ENCODE data around the gene LGR4. TPM values are rescaled to one million over a fixed set of nuclear protein-coding genes. Genes with fewer than 3 reads are reported as not detected.

Gene LGR4
- polyA plus RNA-seq, 4 donors: 5.9 to 77.6 (median 15.3) TPM

GRCh38 chr11:27497284-27497866 lies 24.8 kb upstream of the LGR4 start:
- Histone ChIP-seq H3K4me3 (ENCODE audit: low read depth in 1 of 3, low read length in 3 of 3) (no peak overlapping the region), H3K27me3 (ENCODE audit: control insufficient read depth in 3 of 3, insufficient read depth in 3 of 3, low read length in 3 of 3) (no peaks in the 10 kb centered on the region), H3K36me3 (ENCODE audit: control insufficient read depth in 3 of 3, insufficient read depth in 2 of 3, low read depth in 1 of 3, low read length in 3 of 3) (peaks cover 2 to 20% (median 4%) of the 10 kb centered on the region in 3 donors), H3K9me3 (ENCODE audit: control insufficient read depth in 2 of 2, insufficient read depth in 1 of 2, low read depth in 1 of 2, low read length in 1 of 2) (no peaks in the 10 kb centered on the region), H3K4me1 (ENCODE audit: control insufficient read depth in 3 of 3, insufficient read depth in 2 of 3, low read depth in 1 of 3, low read length in 2 of 3) (no peaks in the 10 kb centered on the region), H3K27ac (ENCODE audit: low read depth in 1 of 3, low read length in 2 of 3) (no peak overlapping the region)
- FAIRE-seq (no peak), DNase-seq (peak; percentile 13 to 33)

- DNase-seq (no peak), FAIRE-seq (no peak)
- no peaks in the 10 kb centered on the region for H3K4me1 ChIP-seq (ENCODE audit: control insufficient read depth in 3 of 3, insufficient read depth in 2 of 3, low read depth in 1 of 3, low read length in 2 of 3)
- H3K36me3 ChIP-seq (ENCODE audit: control insufficient read depth in 3 of 3, insufficient read depth in 2 of 3, low read depth in 1 of 3, low read length in 3 of 3): peaks cover 2 to 21% (median 7%) of the 10 kb centered on the region in 3 donors
- H3K27me3 ChIP-seq (ENCODE audit: control insufficient read depth in 3 of 3, insufficient read depth in 3 of 3, low read length in 3 of 3): no peaks in the 10 kb centered on the region
- H3K27ac ChIP-seq (ENCODE audit: low read depth in 1 of 3, low read length in 2 of 3): no peak overlapping the region
- no peak overlapping the region for H3K4me3 ChIP-seq (ENCODE audit: low read depth in 1 of 3, low read length in 3 of 3)
- 67 to 88% (median 69%) methylated on average over 1 of the region's 1 CpG for whole genome bisulfite sequencing, 3 donors
- no peaks in the 10 kb centered on the region for H3K9me3 ChIP-seq (ENCODE audit: control insufficient read depth in 2 of 2, insufficient read depth in 1 of 2, low read depth in 1 of 2, low read length in 1 of 2)
These were observed 23.9 kb upstream of the LGR4 start for GRCh38 chr11:27496461-27496860.

GRCh38 chr11:27495710-27496300 lies 23.2 kb upstream of the LGR4 start:
- DNase-seq (no peak), FAIRE-seq (no peak)
- Histone ChIP-seq H3K27ac (ENCODE audit: low read depth in 1 of 3, low read length in 2 of 3) (no peak overlapping the region), H3K4me3 (ENCODE audit: low read depth in 1 of 3, low read length in 3 of 3) (no peak overlapping the region), H3K36me3 (ENCODE audit: control insufficient read depth in 3 of 3, insufficient read depth in 2 of 3, low read depth in 1 of 3, low read length in 3 of 3) (peaks cover 2 to 27% (median 8%) of the 10 kb centered on the region in 3 donors), H3K27me3 (ENCODE audit: control insufficient read depth in 3 of 3, insufficient read depth in 3 of 3, low read length in 3 of 3) (no peaks in the 10 kb centered on the region), H3K4me1 (ENCODE audit: control insufficient read depth in 3 of 3, insufficient read depth in 2 of 3, low read depth in 1 of 3, low read length in 2 of 3) (no peaks in the 10 kb centered on the region), H3K9me3 (ENCODE audit: control insufficient read depth in 2 of 2, insufficient read depth in 1 of 2, low read depth in 1 of 2, low read length in 1 of 2) (no peaks in the 10 kb centered on the region)
- 79 to 86% (median 84%) methylated on average over 1 of the region's 1 CpG for WGBS, 3 donors

- peaks cover 0 to 25% (median 7%) of the 10 kb centered on the region in 3 donors for H3K36me3 ChIP-seq (ENCODE audit: control insufficient read depth in 3 of 3, insufficient read depth in 2 of 3, low read depth in 1 of 3, low read length in 3 of 3)
- no peaks in the 10 kb centered on the region for H3K27me3 ChIP-seq (ENCODE audit: control insufficient read depth in 3 of 3, insufficient read depth in 3 of 3, low read length in 3 of 3)
- no peaks in the 10 kb centered on the region for H3K9me3 ChIP-seq (ENCODE audit: control insufficient read depth in 2 of 2, insufficient read depth in 1 of 2, low read depth in 1 of 2, low read length in 1 of 2)
- no peaks in the 10 kb centered on the region for H3K4me1 ChIP-seq (ENCODE audit: control insufficient read depth in 3 of 3, insufficient read depth in 2 of 3, low read depth in 1 of 3, low read length in 2 of 3)
- no peak overlapping the region for H3K4me3 ChIP-seq (ENCODE audit: low read depth in 1 of 3, low read length in 3 of 3)
- DNase-seq (no peak), FAIRE-seq (no peak)
- no peak overlapping the region for H3K27ac ChIP-seq (ENCODE audit: low read depth in 1 of 3, low read length in 2 of 3)
- 75 to 86% (median 80%) methylated on average over 5 of the region's 5 CpGs for WGBS, 3 donors
These were observed 16.5 kb upstream of the LGR4 start for GRCh38 chr11:27489092-27489491.

- Histone ChIP-seq H3K36me3 (ENCODE audit: control insufficient read depth in 3 of 3, insufficient read depth in 2 of 3, low read depth in 1 of 3, low read length in 3 of 3) (peaks cover 0 to 21% (median 7%) of the 10 kb centered on the region in 3 donors), H3K4me1 (ENCODE audit: control insufficient read depth in 3 of 3, insufficient read depth in 2 of 3, low read depth in 1 of 3, low read length in 2 of 3) (no peaks in the 10 kb centered on the region), H3K27ac (ENCODE audit: low read depth in 1 of 3, low read length in 2 of 3) (no peak overlapping the region), H3K27me3 (ENCODE audit: control insufficient read depth in 3 of 3, insufficient read depth in 3 of 3, low read length in 3 of 3) (no peaks in the 10 kb centered on the region), H3K9me3 (ENCODE audit: control insufficient read depth in 2 of 2, insufficient read depth in 1 of 2, low read depth in 1 of 2, low read length in 1 of 2) (no peaks in the 10 kb centered on the region), H3K4me3 (ENCODE audit: low read depth in 1 of 3, low read length in 3 of 3) (no peak overlapping the region)
- FAIRE-seq (no peak), DNase-seq (no peak)
- 55 to 79% (median 62%) methylated on average over 6 of the region's 6 CpGs for WGBS, 3 donors
These were observed 15.1 kb upstream of the LGR4 start for GRCh38 chr11:27487706-27488105.

GRCh38 chr11:27485930-27486773 lies 13.6 kb upstream of the LGR4 start:
- peak; percentile 51 for FAIRE-seq

GRCh38 chr11:27482793-27483192 lies 10.2 kb upstream of the LGR4 start:
- H3K9me3 ChIP-seq (ENCODE audit: control insufficient read depth in 2 of 2, insufficient read depth in 1 of 2, low read depth in 1 of 2, low read length in 1 of 2): no peaks in the 10 kb centered on the region
- no peak for DNase-seq
- no peaks in the 10 kb centered on the region for H3K4me1 ChIP-seq (ENCODE audit: control insufficient read depth in 3 of 3, insufficient read depth in 2 of 3, low read depth in 1 of 3, low read length in 2 of 3)
- WGBS, 3 donors: 89 to 96% (median 91%) methylated on average over 2 of the region's 2 CpGs
- no peak overlapping the region for H3K27ac ChIP-seq (ENCODE audit: low read depth in 1 of 3, low read length in 2 of 3)
- no peak for FAIRE-seq
- no peaks in the 10 kb centered on the region for H3K27me3 ChIP-seq (ENCODE audit: control insufficient read depth in 3 of 3, insufficient read depth in 3 of 3, low read length in 3 of 3)
- H3K4me3 ChIP-seq (ENCODE audit: low read depth in 1 of 3, low read length in 3 of 3): no peak overlapping the region
- H3K36me3 ChIP-seq (ENCODE audit: control insufficient read depth in 3 of 3, insufficient read depth in 2 of 3, low read depth in 1 of 3, low read length in 3 of 3): no peaks in the 10 kb centered on the region

More at GRCh38 chr11:27485930-27486773, 13.6 kb upstream of the LGR4 start:
- peak; percentile 73 to 78 for DNase-seq
- Histone ChIP-seq H3K4me3 (ENCODE audit: low read depth in 1 of 3, low read length in 3 of 3) (no peak overlapping the region), H3K36me3 (ENCODE audit: control insufficient read depth in 3 of 3, insufficient read depth in 2 of 3, low read depth in 1 of 3, low read length in 3 of 3) (peaks cover 0 to 14% (median 0%) of the 10 kb centered on the region in 3 donors), H3K9me3 (ENCODE audit: control insufficient read depth in 2 of 2, insufficient read depth in 1 of 2, low read depth in 1 of 2, low read length in 1 of 2) (no peaks in the 10 kb centered on the region), H3K27me3 (ENCODE audit: control insufficient read depth in 3 of 3, insufficient read depth in 3 of 3, low read length in 3 of 3) (no peaks in the 10 kb centered on the region), H3K27ac (ENCODE audit: low read depth in 1 of 3, low read length in 2 of 3) (no peak overlapping the region), H3K4me1 (ENCODE audit: control insufficient read depth in 3 of 3, insufficient read depth in 2 of 3, low read depth in 1 of 3, low read length in 2 of 3) (no peaks in the 10 kb centered on the region)
- WGBS, 3 donors: 27 to 44% (median 29%) methylated on average over 4 of the region's 4 CpGs

GRCh38 chr11:27481992-27482391 lies 9.4 kb upstream of the LGR4 start:
- no peaks in the 10 kb centered on the region for H3K4me1 ChIP-seq (ENCODE audit: control insufficient read depth in 3 of 3, insufficient read depth in 2 of 3, low read depth in 1 of 3, low read length in 2 of 3)
- FAIRE-seq (no peak), DNase-seq (no peak)
- H3K27me3 ChIP-seq (ENCODE audit: control insufficient read depth in 3 of 3, insufficient read depth in 3 of 3, low read length in 3 of 3): no peaks in the 10 kb centered on the region
- no peak overlapping the region for H3K27ac ChIP-seq (ENCODE audit: low read depth in 1 of 3, low read length in 2 of 3)
- WGBS, 3 donors: 90 to 96% (median 91%) methylated on average over 4 of the region's 4 CpGs
- no peaks in the 10 kb centered on the region for H3K36me3 ChIP-seq (ENCODE audit: control insufficient read depth in 3 of 3, insufficient read depth in 2 of 3, low read depth in 1 of 3, low read length in 3 of 3)
- no peak overlapping the region for H3K4me3 ChIP-seq (ENCODE audit: low read depth in 1 of 3, low read length in 3 of 3)
- H3K9me3 ChIP-seq (ENCODE audit: control insufficient read depth in 2 of 2, insufficient read depth in 1 of 2, low read depth in 1 of 2, low read length in 1 of 2): no peaks in the 10 kb centered on the region
